GM12873 (cell line): ENCODE results near the gene BACH2.

Experiments used
- CTCF ChIP-seq: IDR thresholded peaks from 2 replicates; pipeline ENCODE4 v1.5.1; 2012; ENCODE audit warnings: low read depth, mild to moderate bottlenecking, moderate library complexity, low read length, control low read depth; ENCODE audit not compliant: insufficient read depth; ENCODE audit errors: missing control alignments

The BACH2 gene

GRCh38 chr6:90045535-90045934 is 251.1 kb downstream of the BACH2 start:
- TF ChIP-seq CTCF: no peak

GRCh38 chr6:90044833-90045381 is 251.7 kb downstream of the BACH2 start:
- TF ChIP-seq CTCF: no peak

- TF ChIP-seq CTCF: no peak
Observed at GRCh38 chr6:90044182-90044832, 252.3 kb downstream of the BACH2 start.

- TF ChIP-seq CTCF: no peak
Observed at GRCh38 chr6:90040931-90041330, 255.7 kb downstream of the BACH2 start.

DNA sequence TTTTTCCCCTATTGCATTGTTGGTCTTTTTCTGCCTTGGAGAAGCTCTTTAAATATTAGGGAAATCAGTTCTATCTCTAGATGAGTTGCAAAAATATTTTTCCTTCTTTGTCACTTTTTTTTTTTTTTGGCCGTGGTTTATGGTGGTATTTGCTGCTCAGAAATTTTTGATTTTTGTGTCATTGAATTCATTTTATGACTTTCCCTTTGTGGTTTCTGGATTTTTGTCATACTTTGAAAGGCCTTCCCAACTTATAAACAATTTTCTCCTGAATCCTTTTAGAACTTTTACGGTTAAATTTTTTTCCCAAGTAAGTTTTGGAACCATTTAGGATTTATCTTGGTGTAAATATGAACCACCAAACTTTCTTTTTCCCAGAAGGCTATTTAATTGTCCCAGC is 256.7 kb downstream of the BACH2 start:
- no peak for TF ChIP-seq CTCF

GRCh38 chr6:90038961-90039653 is 257.5 kb downstream of the BACH2 start:
- no peak for TF ChIP-seq CTCF

- no peak for TF ChIP-seq CTCF
Observed at GRCh38 chr6:90036963-90037362, 259.7 kb downstream of the BACH2 start.
